GM23338 (cell line): ENCODE data around the gene UPK1B. TPM values are rescaled to one million over a fixed set of nuclear protein-coding genes. Genes with fewer than 3 reads are reported as not detected.

ENCODE experiments used
- ATAC-seq: fragments of 200-7000 bp; cut with Tn5 transposase; 3 replicates; pipeline ENCODE4 v1.9.1; 2020
- DNase-seq: peaks from one replicate; pipeline ENCODE4 v3.0.0-alpha.2; 2015; ENCODE audit warnings: low spot score
- H2AFZ ChIP-seq: fragments of 200-600 bp; sonication (generic); 2 replicates; pipeline ENCODE4 v1.8.0; 2016; ENCODE audit warnings: antibody characterized with exemption, mild to moderate bottlenecking, moderate library complexity
- H3F3A ChIP-seq: fragments of 200-600 bp; sonication (generic); replicated peaks from 2 replicates; pipeline ENCODE4 v1.8.0; 2017; ENCODE audit warnings: antibody characterized with exemption, mixed run types, low read depth
- H3K27ac ChIP-seq: fragments of 200-600 bp; sonication (generic); 2 replicates; pipeline ENCODE4 v1.6.1; 2016; ENCODE audit warnings: low read depth
- H3K27me3 ChIP-seq: fragments of 200-600 bp; sonication (generic); 2 replicates; pipeline ENCODE4 v1.8.0; 2016; ENCODE audit warnings: mild to moderate bottlenecking, mixed run types, moderate library complexity; ENCODE audit not compliant: insufficient read depth
- H3K36me3 ChIP-seq: fragments of 200-600 bp; sonication (generic); 2 replicates; pipeline ENCODE4 v1.8.0; 2016; ENCODE audit warnings: mild to moderate bottlenecking; ENCODE audit not compliant: insufficient read depth
- H3K4me1 ChIP-seq: fragments of 200-600 bp; sonication (generic); 2 replicates; pipeline ENCODE4 v1.8.0; 2016; ENCODE audit warnings: mild to moderate bottlenecking, moderate library complexity; ENCODE audit not compliant: insufficient read depth
- H3K4me2 ChIP-seq: fragments of 200-600 bp; sonication (generic); 2 replicates; pipeline ENCODE4 v1.7.1; 2017; ENCODE audit warnings: mixed run types
- H3K4me3 ChIP-seq: fragments of 200-600 bp; sonication (generic); 2 replicates; pipeline ENCODE4 v1.6.1; 2016; ENCODE audit warnings: mixed run types
- H3K79me2 ChIP-seq: fragments of 200-600 bp; sonication (generic); replicated peaks from 2 replicates; pipeline ENCODE4 v1.8.0; 2017; ENCODE audit warnings: mild to moderate bottlenecking; ENCODE audit not compliant: insufficient read depth
- H3K9me2 ChIP-seq: fragments of 200-600 bp; sonication (generic); 2 replicates; pipeline ENCODE4 v1.8.0; 2017; ENCODE audit not compliant: insufficient read depth
- H4K20me1 ChIP-seq: fragments of 200-600 bp; sonication (generic); replicated peaks from 2 replicates; pipeline ENCODE4 v1.8.0; 2017; ENCODE audit warnings: mild to moderate bottlenecking; ENCODE audit not compliant: insufficient read depth
- H3K27ac Mint-ChIP-seq: 2 replicates; pipeline ENCODE4 v1.8.0; 2020; ENCODE audit warnings: inconsistent platforms, mild to moderate bottlenecking, moderate library complexity, mixed read lengths
- H3K27me3 Mint-ChIP-seq: 3 replicates; pipeline ENCODE4 v1.8.0; 2022; ENCODE audit warnings: low read depth, mild to moderate bottlenecking, moderate library complexity, mixed read lengths, inconsistent platforms; ENCODE audit not compliant: insufficient read depth, poor library complexity
- H3K36me3 Mint-ChIP-seq: 3 replicates; pipeline ENCODE4 v1.8.0; 2021; ENCODE audit warnings: low read depth, mild to moderate bottlenecking, inconsistent platforms, moderate library complexity, mixed read lengths
- H3K4me1 Mint-ChIP-seq: 3 replicates; pipeline ENCODE4 v1.8.0; 2020; ENCODE audit warnings: mild to moderate bottlenecking, inconsistent platforms, mixed read lengths
- H3K4me3 Mint-ChIP-seq: 3 replicates; pipeline ENCODE4 v1.8.0; 2021; ENCODE audit warnings: moderate library complexity, mild to moderate bottlenecking, inconsistent platforms, mixed read lengths
- H3K9me3 Mint-ChIP-seq: 3 replicates; pipeline ENCODE4 v1.8.0; 2020; ENCODE audit warnings: moderate library complexity, mild to moderate bottlenecking, inconsistent platforms, mixed read lengths
- ETS1 ChIP-seq: IDR thresholded peaks from 2 replicates; pipeline ENCODE4 v1.6.1; 2016; ENCODE audit warnings: antibody characterized with exemption
- EZH2 ChIP-seq: fragments of 200-600 bp; sonication (generic); IDR thresholded peaks from one replicate; pipeline ENCODE4 v1.8.0; 2017; ENCODE audit warnings: antibody characterized with exemption, mild to moderate bottlenecking, low read depth; ENCODE audit not compliant: unreplicated experiment
- EZH2phosphoT487 ChIP-seq: fragments of 200-600 bp; sonication (generic); IDR thresholded peaks from one replicate; pipeline ENCODE4 v1.8.1; 2018; ENCODE audit warnings: antibody characterized with exemption; ENCODE audit not compliant: unreplicated experiment
- JUNB ChIP-seq: IDR thresholded peaks from one replicate; pipeline ENCODE4 v1.6.1; 2016; ENCODE audit warnings: antibody characterized with exemption; ENCODE audit not compliant: unreplicated experiment
- NANOG ChIP-seq: IDR thresholded peaks from 2 replicates; pipeline ENCODE4 v1.6.1; 2016; ENCODE audit warnings: antibody characterized with exemption, borderline replicate concordance
- POLR2AphosphoS5 ChIP-seq: IDR thresholded peaks from 2 replicates; pipeline ENCODE4 v1.6.1; 2016; ENCODE audit warnings: antibody characterized with exemption, low read depth
- STAT1 ChIP-seq: IDR thresholded peaks from one replicate; pipeline ENCODE4 v1.6.1; 2016; ENCODE audit warnings: antibody characterized with exemption; ENCODE audit not compliant: unreplicated experiment
- ZNF331 ChIP-seq: fragments of 250-450 bp; sonication (Bioruptor Pico); IDR thresholded peaks from 2 replicates; pipeline ENCODE4 v1.5.0; 2020; ENCODE audit warnings: low read depth, mild to moderate bottlenecking, moderate library complexity
- ZNF462 ChIP-seq: fragments of 250-450 bp; sonication (Bioruptor Pico); IDR thresholded peaks from 2 replicates; pipeline ENCODE4 v1.5.0; 2020; ENCODE audit warnings: mild to moderate bottlenecking, moderate library complexity
- polyA plus RNA-seq: library from polyadenylated mRNA; unstranded; fragments of >200 nt; fragmentation: Nextera tagmentation; extraction: Ambion mirVana; gene quantifications from 2 replicates; pipeline ENCODE4 v1.2.1, GENCODE V29; 2016
- total RNA-seq: library from RNA; depleted of rRNA; stranded (reverse); fragments of >200 nt; shearing (Covaris generic); gene quantifications from 2 replicates; pipeline ENCODE4 v1.2.3, GENCODE V29; 2014

The UPK1B gene
- total and polyA plus RNA-seq, 2 experiments from 2014 or later: 0.39 to 0.66 TPM

- TF ChIP-seq ETS1: no peak
- TF ChIP-seq ZNF331 (CRISPR knock-in tag): no peak
- TF ChIP-seq NANOG: no peak
- no peak for TF ChIP-seq EZH2
- no peak for TF ChIP-seq EZH2phosphoT487
- TF ChIP-seq POLR2AphosphoS5: no peak
- TF ChIP-seq JUNB: no peak
- no peak for TF ChIP-seq STAT1
Measured at GRCh38 chr3:119225121-119225520, 51.7 kb downstream of the UPK1B start (continued).

GRCh38 chr3:119227070-119227850, 53.9 kb downstream of the UPK1B start:
- no peaks in the 10 kb centered on the region for H3K4me1 Mint-ChIP-seq
- H3K27ac Mint-ChIP-seq: no peak overlapping the region
- ATAC-seq (no peak), DNase-seq (no peak)
- H3K9me3 Mint-ChIP-seq: no peaks in the 10 kb centered on the region
- Histone ChIP-seq H4K20me1 (peaks cover 15% of the 10 kb centered on the region), H3F3A (no peaks in the 10 kb centered on the region), H3K4me2 (no peak overlapping the region), H3K36me3 (peaks cover 70% of the 10 kb centered on the region), H3K27me3 (no peaks in the 10 kb centered on the region), H2AFZ (no peak overlapping the region), H3K79me2 (peaks cover 14% of the 10 kb centered on the region), H3K4me1 (no peaks in the 10 kb centered on the region), H3K9me2 (no peaks in the 10 kb centered on the region), H3K4me3 (no peak overlapping the region), H3K27ac (no peak overlapping the region)
- no peaks in the 10 kb centered on the region for H3K27me3 Mint-ChIP-seq
- TF ChIP-seq EZH2phosphoT487 (no peak), ETS1 (no peak), NANOG (no peak)
- H3K36me3 Mint-ChIP-seq: peaks cover 59% of the 10 kb centered on the region
- H3K4me3 Mint-ChIP-seq: no peak overlapping the region

GRCh38 chr3:119228373-119229145, 55.2 kb downstream of the UPK1B start:
- Histone ChIP-seq H3K4me1 (no peaks in the 10 kb centered on the region), H3K27me3 (no peaks in the 10 kb centered on the region), H3K36me3 (peaks cover 68% of the 10 kb centered on the region), H3K79me2 (peaks cover 21% of the 10 kb centered on the region), H4K20me1 (peaks cover 15% of the 10 kb centered on the region), H3F3A (no peaks in the 10 kb centered on the region), H3K9me2 (no peaks in the 10 kb centered on the region), H3K4me3 (no peak overlapping the region), H3K4me2 (no peak overlapping the region), H2AFZ (no peak overlapping the region), H3K27ac (no peak overlapping the region)
- Mint-ChIP-seq H3K4me1 (peaks cover 2% of the 10 kb centered on the region; the same call in 1 of the 3 replicates), H3K27me3 (no peaks in the 10 kb centered on the region), H3K4me3 (no peak overlapping the region), H3K9me3 (no peaks in the 10 kb centered on the region), H3K36me3 (peaks cover 58% of the 10 kb centered on the region), H3K27ac (no peak overlapping the region)
- ATAC-seq: no peak
- no peak for DNase-seq
- TF ChIP-seq NANOG (no peak), ZNF462 (no peak), POLR2AphosphoS5 (no peak), EZH2 (no peak)
